Kidney epithelial cell (primary cell): ENCODE measurements around the gene MMP24. TPM values are rescaled to one million over a fixed set of nuclear protein-coding genes. Genes with fewer than 3 reads are reported as not detected.
A peak's percentile ranks its signal among the peaks of the same experiment; 100 is the strongest.
"Not testable (repeated sequence)": the region's sequence is repeated elsewhere in the genome, so short reads cannot be mapped to it uniquely, and the experiment has no call there.

Experiments
- DNase-seq: peaks from one replicate; pipeline ENCODE4 v3.0.0-alpha.2; 2010; ENCODE audit warnings: low read depth
- H3K27me3 ChIP-seq: 2 replicates; pipeline ENCODE4 v1.6.0; 2011; ENCODE audit warnings: low read length; ENCODE audit not compliant: control insufficient read depth, insufficient read depth
- H3K36me3 ChIP-seq: 2 replicates; pipeline ENCODE4 v1.5.1; 2011; ENCODE audit warnings: low read length; ENCODE audit not compliant: control insufficient read depth, insufficient read depth
- H3K4me3 ChIP-seq: 2 replicates; pipeline ENCODE4 v1.5.1; 2011; ENCODE audit warnings: low read depth, mild to moderate bottlenecking, control low read depth, low read length
- CTCF ChIP-seq: IDR thresholded peaks from 2 replicates; pipeline ENCODE4 v1.5.1; 2011; ENCODE audit warnings: mild to moderate bottlenecking, moderate library complexity, low read length, control low read depth, inconsistent platforms; ENCODE audit not compliant: insufficient read depth, poor library complexity, severe bottlenecking
- total RNA-seq: library from RNA; depleted of rRNA; stranded (reverse); fragments of >200 nt; gene quantifications from 2 replicates; pipeline ENCODE4 v1.2.3, GENCODE V29; 2015

Gene MMP24
- total RNA-seq, 1 donor from 2014 or later, result 6.9 TPM

DNA sequence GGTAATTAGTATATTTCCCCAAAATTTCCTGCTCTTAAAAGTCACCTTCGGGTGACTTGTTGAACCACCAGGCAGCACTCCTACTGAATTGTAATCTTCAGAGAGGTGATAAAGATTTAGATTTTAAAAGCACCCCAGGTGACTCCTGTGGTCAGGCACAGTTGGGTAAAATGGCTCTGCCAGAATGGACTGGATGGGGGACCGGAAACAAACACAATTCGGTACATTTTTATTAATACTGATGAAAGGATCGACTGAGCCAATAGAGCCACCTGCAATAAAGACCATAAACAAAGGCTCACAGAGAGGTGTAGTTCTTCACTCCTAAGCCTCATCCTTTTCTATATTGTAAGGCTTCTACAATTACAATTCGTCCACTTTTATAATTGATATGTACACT lies 85.3 kb downstream of the MMP24 start:
- no peak for DNase-seq
- no peak for TF ChIP-seq CTCF
- no peaks in the 10 kb centered on the region for H3K36me3 ChIP-seq
- H3K4me3 ChIP-seq, result no peak overlapping the region
- no peaks in the 10 kb centered on the region for H3K27me3 ChIP-seq

- Histone ChIP-seq H3K27me3 (no peaks in the 10 kb centered on the region), H3K36me3 (no peaks in the 10 kb centered on the region), H3K4me3 (no peak overlapping the region)
- TF ChIP-seq CTCF, result no peak
- peak; percentile 81 for DNase-seq
These were observed 85.8 kb downstream of the MMP24 start for GRCh38 chr20:35312318-35312717.

- Histone ChIP-seq H3K36me3 (no peaks in the 10 kb centered on the region), H3K4me3 (no peak overlapping the region), H3K27me3 (no peaks in the 10 kb centered on the region)
- DNase-seq, result no peak
- no peak for TF ChIP-seq CTCF
These were observed 88.5 kb downstream of the MMP24 start for GRCh38 chr20:35314816-35315631.

- H3K4me3 ChIP-seq, DNase-seq, H3K27me3 ChIP-seq, H3K36me3 ChIP-seq: not testable (repeated sequence)
These were observed 89.1 kb downstream of the MMP24 start for GRCh38 chr20:35315632-35316020.

GRCh38 chr20:35316086-35316485 lies 89.6 kb downstream of the MMP24 start:
- no peaks in the 10 kb centered on the region for H3K27me3 ChIP-seq
- no peak for DNase-seq
- TF ChIP-seq CTCF, result no peak
- no peak overlapping the region for H3K4me3 ChIP-seq
- H3K36me3 ChIP-seq, result no peaks in the 10 kb centered on the region

DNA sequence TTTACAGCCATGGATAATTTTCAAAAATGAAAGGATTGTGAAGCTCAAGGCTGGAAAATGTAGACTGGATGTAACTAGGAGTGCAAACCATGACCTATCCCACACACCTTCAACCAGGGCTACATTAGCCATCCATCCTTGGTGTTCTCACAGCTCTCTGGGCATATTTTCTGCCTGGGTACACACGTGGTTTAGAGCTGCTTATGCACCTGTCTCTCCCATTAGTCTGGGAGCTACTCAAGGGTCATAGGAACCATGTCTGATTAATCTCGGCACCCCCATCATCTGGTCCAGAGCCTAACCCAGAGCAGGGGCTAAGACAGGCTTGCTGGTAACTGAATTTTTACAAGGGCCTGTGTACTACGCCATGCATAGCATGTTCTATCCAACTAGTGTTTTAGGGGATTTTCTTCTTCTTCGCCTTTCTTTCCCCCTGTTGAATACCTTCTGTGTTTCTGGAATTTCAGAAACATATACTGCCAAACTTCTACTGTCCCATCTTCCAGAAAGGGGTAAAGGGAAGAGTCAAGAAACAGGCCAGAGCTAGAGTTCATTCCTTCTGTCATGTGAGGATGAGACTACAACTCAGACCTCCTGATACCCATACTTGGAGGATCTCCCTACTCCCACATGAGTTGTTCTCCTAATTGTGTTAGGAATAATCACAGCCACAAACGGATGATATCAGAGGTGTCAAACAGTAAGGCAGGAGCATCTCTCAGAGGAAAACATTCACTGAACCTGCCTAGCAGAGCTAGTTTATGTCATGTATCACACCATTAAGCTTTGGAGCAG lies 91.1 kb downstream of the MMP24 start:
- TF ChIP-seq CTCF, result no peak
- no peaks in the 10 kb centered on the region for H3K27me3 ChIP-seq
- DNase-seq, result no peak
- no peaks in the 10 kb centered on the region for H3K36me3 ChIP-seq
- H3K4me3 ChIP-seq, result no peak overlapping the region
